NCI-H2081 (cell line): ENCODE measurements around the gene AGRP.
"Not testable (repeated sequence)": the region's sequence is repeated elsewhere in the genome, so short reads cannot be mapped to it uniquely, and the experiment has no call there.

Experiments
- DNase-seq, 2 experiments: peaks; one replicate each; lab custom pipeline; 2025; lab: John Stamatoyannopoulos, UW

The AGRP gene

GRCh38 chr16:67504031-67505021, 21.0 kb upstream of the AGRP start:
- DNase-seq: no peak

GRCh38 chr16:67499106-67499505, 15.8 kb upstream of the AGRP start:
- DNase-seq: no peak

GRCh38 chr16:67490335-67491096, 7.2 kb upstream of the AGRP start:
- no peak for DNase-seq

GRCh38 chr16:67489401-67490083, 6.2 kb upstream of the AGRP start:
- no peak for DNase-seq

- not testable (repeated sequence) for DNase-seq
Measured at GRCh38 chr16:67487561-67487960, 4.2 kb upstream of the AGRP start.

GRCh38 chr16:67486805-67487204, 3.5 kb upstream of the AGRP start:
- no peak for DNase-seq

GRCh38 chr16:67483731-67484525, 581 bp upstream of the AGRP start:
- DNase-seq: no peak

GRCh38 chr16:67482233-67482924, 968 bp downstream of the AGRP start:
- no peak for DNase-seq

GRCh38 chr16:67481561-67482232, 1.6 kb downstream of the AGRP start:
- DNase-seq: peak; percentile 13 to 31

- peak; percentile 93 to 95 for DNase-seq
Measured at GRCh38 chr16:67480833-67481560, 2.4 kb downstream of the AGRP start, which contains the start of gene ATP6V0D1. TSS of gene ATP6V0D1 (minus strand) at chr16:67481157. CDS start at chr16:67481086, 71 bp downstream.

- DNase-seq: no peak
Measured at GRCh38 chr16:67477960-67478554, 5.3 kb downstream of the AGRP start.

- no peak for DNase-seq
Measured at GRCh38 chr16:67474551-67475455, 8.5 kb downstream of the AGRP start.

- no peak for DNase-seq
Measured at GRCh38 chr16:67471758-67472384, 11.5 kb downstream of the AGRP start.

- DNase-seq: no peak
Measured at GRCh38 chr16:67470359-67470758, 13.0 kb downstream of the AGRP start.

GRCh38 chr16:67468731-67469130, 14.6 kb downstream of the AGRP start:
- no peak for DNase-seq

GRCh38 chr16:67466581-67466980, 16.8 kb downstream of the AGRP start:
- no peak for DNase-seq

GRCh38 chr16:67464565-67464964, 18.8 kb downstream of the AGRP start:
- DNase-seq: no peak

GRCh38 chr16:67463691-67464090, 19.7 kb downstream of the AGRP start:
- no peak for DNase-seq
